Activated T-cell treated with anti-CD3 and anti-CD28 coated beads for 48 hours (primary cell): ENCODE data around the gene HEYL.

Experiments
- DNase-seq: peaks from one replicate; pipeline ENCODE4 v3.0.0-alpha.2; 2020; ENCODE audit warnings: low read depth

The HEYL gene

GRCh38 chr1:39666772-39667171 lies 27.3 kb upstream of the HEYL start:
- DNase-seq, result peak; percentile 36

GRCh38 chr1:39663559-39663958 lies 24.1 kb upstream of the HEYL start:
- no peak for DNase-seq

GRCh38 chr1:39662861-39663260 lies 23.4 kb upstream of the HEYL start:
- no peak for DNase-seq

GRCh38 chr1:39659538-39659937 lies 20.1 kb upstream of the HEYL start:
- DNase-seq, result no peak

GRCh38 chr1:39659110-39659509 lies 19.7 kb upstream of the HEYL start:
- no peak for DNase-seq

GRCh38 chr1:39657923-39658485 lies 18.6 kb upstream of the HEYL start:
- peak; percentile 69 for DNase-seq

- DNase-seq, result no peak
Measured at GRCh38 chr1:39657402-39657801, 18.0 kb upstream of the HEYL start.

GRCh38 chr1:39656391-39656790 lies 16.9 kb upstream of the HEYL start:
- DNase-seq, result no peak

GRCh38 chr1:39655578-39656268 lies 16.3 kb upstream of the HEYL start:
- DNase-seq, result no peak

- DNase-seq, result no peak
Measured at GRCh38 chr1:39654291-39654690, 14.8 kb upstream of the HEYL start.

- DNase-seq, result peak; percentile 70
Measured at GRCh38 chr1:39653546-39654031, 14.1 kb upstream of the HEYL start.

- DNase-seq, result no peak
Measured at GRCh38 chr1:39652554-39652953, 13.1 kb upstream of the HEYL start.

GRCh38 chr1:39652105-39652504 lies 12.7 kb upstream of the HEYL start:
- no peak for DNase-seq

GRCh38 chr1:39650431-39650830 lies 11.0 kb upstream of the HEYL start:
- no peak for DNase-seq

GRCh38 chr1:39649636-39650185 lies 10.3 kb upstream of the HEYL start:
- no peak for DNase-seq

- no peak for DNase-seq
Measured at GRCh38 chr1:39648496-39648895, 9.1 kb upstream of the HEYL start.

- no peak for DNase-seq
Measured at GRCh38 chr1:39647247-39647646, 7.8 kb upstream of the HEYL start.

GRCh38 chr1:39646232-39647081 lies 7.0 kb upstream of the HEYL start:
- DNase-seq, result no peak

GRCh38 chr1:39645411-39646043 lies 6.1 kb upstream of the HEYL start:
- DNase-seq, result no peak

GRCh38 chr1:39643705-39644104 lies 4.3 kb upstream of the HEYL start:
- no peak for DNase-seq

- no peak for DNase-seq
Measured at GRCh38 chr1:39642796-39643195, 3.4 kb upstream of the HEYL start.

GRCh38 chr1:39640861-39641260 lies 1.4 kb upstream of the HEYL start:
- no peak for DNase-seq
